Posterior vena cava (tissue), 2 donors: Measurements from ENCODE around the gene DUOX1. TPM values are rescaled to one million over a fixed set of nuclear protein-coding genes. Genes with fewer than 3 reads are reported as not detected.

Experiments used
- DNase-seq: peaks from one replicate; pipeline ENCODE4 v3.0.0-alpha.2; 2020; ENCODE audit warnings: low spot score
- intact Hi-C, 2 donors: fragments of 100-400 bp; cut with DNase I; formaldehyde crosslinking; loops; one replicate each; pipeline versions ENCODE4 v1.14.1 to v1.14.2; 2022 to 2023
- total RNA-seq, 2 donors: library from RNA; stranded (reverse); fragmentation: NEBNext Ultra II Directional; extraction: Animal tissue kit (Norgen Biotek cat#: 25700); gene quantifications; one replicate each; pipeline ENCODE4 v1.2.1, GENCODE V29; 2021
- donor health status: DM: yes; HTN: yes; CAD: no.
- donor health status: DM: yes; HTN: yes; CAD: no.

The DUOX1 gene
- total RNA-seq, 2 donors from 2014 or later: 0.62 to 4.4 TPM

DNA sequence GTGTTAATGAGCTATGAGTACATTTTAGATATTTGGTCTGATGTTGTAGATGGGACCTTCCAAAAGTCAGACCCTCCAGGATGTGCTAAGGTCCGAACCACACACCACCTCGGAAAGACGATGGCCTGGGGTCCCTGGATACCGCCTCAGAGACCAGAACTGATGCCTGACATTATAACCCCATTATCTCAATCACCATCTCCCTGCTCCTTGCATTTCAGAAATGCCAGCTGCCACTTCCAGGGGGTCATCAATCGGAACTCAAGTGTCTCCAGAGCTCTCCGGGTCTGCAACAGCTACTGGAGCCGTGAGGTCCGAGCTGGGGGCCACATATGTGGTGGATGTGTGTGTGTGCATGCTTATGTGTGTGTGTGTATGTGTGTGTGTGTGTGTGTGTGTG, 7.9 kb downstream of the DUOX1 start:
- DNase-seq: peak; percentile 61
- intact Hi-C loops: loop anchor here in 1 of 2 donors (5.0 kb wide), 1 partner anchor 950 kb away; no protein-coding TSS in a partner anchor

DNA sequence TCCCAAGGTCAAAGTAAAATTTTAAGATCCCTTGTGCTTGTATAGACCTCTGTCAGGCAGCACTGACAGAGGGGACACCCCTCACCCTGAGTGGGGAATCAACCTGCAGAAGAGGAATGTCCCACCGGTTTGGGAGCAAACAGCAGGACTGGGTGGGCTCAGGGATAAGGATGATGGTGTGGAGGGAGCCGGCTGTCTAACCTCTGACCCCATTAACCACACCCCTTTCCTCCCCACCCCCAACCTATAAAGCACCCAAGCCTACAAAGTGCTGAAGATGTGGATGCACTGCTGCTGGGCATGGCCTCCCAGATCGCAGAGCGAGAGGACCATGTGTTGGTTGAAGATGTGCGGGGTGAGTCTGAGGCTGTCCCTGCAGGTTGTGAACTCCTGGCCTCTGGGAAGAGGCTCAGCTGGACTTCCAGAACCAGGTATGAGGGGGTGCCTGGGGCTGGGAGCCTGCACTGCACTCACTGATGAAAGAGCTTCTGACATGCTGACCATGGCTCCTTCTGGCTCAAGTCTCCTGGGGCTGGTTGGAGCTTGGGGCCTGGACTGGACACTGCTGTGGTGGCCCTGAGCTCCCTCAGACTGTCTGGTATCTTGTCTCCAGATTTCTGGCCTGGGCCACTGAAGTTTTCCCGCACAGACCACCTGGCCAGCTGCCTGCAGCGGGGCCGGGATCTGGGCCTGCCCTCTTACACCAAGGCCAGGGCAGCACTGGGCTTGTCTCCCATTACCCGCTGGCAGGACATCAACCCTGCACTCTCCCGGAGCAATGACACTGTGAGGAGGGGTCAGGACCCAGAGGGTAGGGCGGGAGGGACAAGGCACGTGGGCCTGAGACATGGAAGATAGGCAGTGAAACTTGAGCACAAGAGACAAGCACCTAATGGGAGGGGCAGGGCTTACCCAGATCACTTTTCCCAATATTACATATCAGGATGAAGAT, 9.3 kb downstream of the DUOX1 start:
- DNase-seq: peak; percentile 68
- intact Hi-C loops: loop anchor here in 1 of 2 donors (5.0 kb wide), 1 partner anchor 948 kb away; no protein-coding TSS in a partner anchor

DNA sequence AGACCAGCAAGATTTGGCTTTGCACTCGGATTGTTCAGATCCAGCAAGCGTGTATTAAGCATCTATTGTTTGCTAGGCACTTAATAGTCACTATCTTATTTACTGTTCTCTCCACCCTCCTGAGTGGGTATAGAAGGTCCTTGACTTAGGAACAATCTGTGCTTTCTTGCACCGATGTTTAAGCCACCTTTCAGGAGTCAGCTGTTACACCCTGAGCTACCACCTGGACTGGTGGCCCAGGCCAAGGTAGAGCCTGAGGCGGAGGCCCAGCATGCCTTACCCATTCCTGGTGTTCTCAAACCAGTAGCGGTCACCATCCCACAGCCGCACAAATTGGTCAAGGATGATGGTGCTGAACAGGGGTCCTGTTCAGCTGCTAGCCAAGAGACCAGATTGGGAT, 10.0 kb downstream of the DUOX1 start:
- DNase-seq: peak; percentile 61
- intact Hi-C loops: loop anchor here in 1 of 2 donors (5.0 kb wide), 1 partner anchor 948 kb away; no protein-coding TSS in a partner anchor

DNA sequence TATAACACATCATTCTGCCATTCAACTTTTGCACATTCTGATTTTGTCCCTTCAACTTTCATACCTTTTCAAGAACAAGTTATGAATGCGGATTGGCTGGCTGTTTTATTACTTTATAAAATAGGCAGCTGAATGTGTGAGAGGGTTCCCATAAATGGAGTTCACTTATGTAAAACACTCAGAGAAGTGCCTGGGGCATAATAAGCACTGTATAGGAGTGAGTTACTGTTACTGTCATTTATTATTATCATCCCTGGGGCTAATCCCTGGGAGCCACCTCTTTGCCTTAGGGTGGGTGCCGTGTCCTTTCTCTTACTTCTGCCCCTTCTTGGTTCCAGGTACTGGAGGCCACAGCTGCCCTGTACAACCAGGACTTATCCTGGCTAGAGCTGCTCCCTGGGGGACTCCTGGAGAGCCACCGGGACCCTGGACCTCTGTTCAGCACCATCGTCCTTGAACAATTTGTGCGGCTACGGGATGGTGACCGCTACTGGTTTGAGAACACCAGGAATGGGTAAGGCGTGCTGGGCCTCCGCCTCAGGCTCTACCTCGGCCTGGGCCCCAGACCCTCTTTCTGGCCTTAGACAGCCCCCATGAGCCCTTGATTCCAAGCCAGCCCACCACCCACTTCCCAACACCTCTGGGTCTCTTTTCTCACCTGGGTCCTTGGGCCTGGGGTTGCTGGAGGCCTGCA, 10.9 kb downstream of the DUOX1 start:
- intact Hi-C loops: no loop called here

DNA sequence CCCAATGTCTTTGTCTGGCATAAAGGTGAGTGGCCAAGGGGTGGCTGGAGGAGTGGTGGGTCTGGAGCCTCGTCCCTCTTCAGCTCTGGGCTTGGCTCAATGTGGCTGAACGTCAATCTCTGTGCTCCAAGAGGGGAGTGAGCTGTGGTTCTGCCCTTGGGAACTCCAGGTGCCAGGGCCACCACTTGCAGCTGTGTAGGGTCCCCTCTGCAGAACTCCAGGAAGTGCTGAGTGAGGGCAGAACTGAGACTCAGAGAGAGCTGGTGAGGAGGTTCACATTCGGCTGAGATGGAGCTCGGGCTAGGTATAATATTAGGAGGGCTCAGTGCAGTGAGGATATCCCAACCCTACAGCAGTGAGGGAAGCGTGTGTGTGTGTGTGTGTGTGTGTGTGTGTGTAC, 11.6 kb downstream of the DUOX1 start:
- intact Hi-C loops: no loop called here
- DNase-seq: peak; percentile 54

More for the DNA sequence above, 10.9 kb downstream of the DUOX1 start:
- DNase-seq: peak; percentile 53

DNA sequence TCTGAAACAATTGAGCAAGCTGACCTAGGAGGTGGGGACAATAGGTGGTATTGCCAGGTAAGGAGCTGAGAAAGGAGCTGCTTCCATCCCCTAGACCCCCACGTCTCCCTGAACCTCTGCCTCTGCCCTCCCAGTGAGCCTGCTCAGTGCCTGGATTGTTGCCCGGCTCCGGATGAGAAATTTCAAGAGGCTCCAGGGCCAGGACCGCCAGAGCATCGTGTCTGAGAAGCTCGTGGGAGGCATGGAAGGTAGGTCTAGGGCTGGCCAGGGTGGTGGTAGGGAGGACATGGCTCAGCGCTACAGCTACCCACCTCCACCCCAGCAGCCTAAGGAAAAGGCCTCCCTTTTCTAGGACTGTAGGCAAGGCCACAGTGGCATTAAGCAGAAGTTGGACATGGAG, 13.3 kb downstream of the DUOX1 start:
- no peak for DNase-seq
- intact Hi-C loops: no loop called here

DNA sequence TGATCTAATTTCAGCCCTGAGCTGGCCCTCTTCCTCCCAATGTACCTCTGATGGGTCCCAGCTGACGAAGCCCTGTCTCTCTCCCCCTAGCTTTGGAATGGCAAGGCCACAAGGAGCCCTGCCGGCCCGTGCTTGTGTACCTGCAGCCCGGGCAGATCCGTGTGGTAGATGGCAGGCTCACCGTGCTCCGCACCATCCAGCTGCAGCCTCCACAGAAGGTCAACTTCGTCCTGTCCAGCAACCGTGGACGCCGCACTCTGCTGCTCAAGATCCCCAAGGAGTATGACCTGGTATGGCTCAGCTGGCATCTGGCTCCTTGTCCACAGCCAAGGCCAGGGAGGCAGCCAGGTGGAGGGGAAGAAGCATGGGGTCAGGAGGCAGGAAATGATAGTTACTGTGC, 14.2 kb downstream of the DUOX1 start:
- DNase-seq: peak; percentile 58
- intact Hi-C loops: no loop called here

DNA sequence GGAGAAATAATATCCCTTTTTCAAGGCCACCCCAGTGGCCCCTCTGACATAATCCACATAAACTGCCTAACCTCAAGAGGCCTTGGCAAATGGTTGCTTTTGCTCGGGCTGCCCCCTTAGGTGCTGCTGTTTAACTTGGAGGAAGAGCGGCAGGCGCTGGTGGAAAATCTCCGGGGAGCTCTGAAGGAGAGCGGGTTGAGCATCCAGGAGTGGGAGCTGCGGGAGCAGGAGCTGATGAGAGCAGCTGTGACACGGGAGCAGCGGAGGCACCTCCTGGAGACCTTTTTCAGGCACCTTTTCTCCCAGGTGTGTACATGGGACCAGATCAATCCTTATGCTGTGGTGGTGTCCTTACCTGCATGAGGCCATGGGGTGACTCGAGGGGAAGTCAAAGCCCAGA, 15.0 kb downstream of the DUOX1 start:
- peak; percentile 44 for DNase-seq
- intact Hi-C loops: no loop called here

DNA sequence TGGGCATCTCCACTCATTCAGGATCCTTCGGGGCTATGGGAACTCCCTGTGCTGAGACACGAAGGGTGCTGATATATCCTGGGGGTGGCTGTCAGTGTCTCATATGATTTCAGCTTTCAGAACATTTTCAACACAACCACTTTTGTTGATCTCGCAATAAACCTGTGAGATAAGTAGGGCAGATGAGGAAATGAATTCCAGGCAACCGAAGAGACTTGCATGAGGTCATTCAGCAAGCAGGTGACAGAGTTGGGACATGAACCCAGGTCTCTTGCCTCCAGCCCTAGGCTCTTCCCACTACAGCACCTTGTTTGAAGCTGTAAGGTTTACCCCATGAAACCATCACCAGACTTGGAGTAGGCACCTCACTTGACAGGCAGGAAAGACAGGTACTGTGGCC, 16.6 kb downstream of the DUOX1 start:
- intact Hi-C loops: no loop called here
- peak; percentile 46 for DNase-seq

DNA sequence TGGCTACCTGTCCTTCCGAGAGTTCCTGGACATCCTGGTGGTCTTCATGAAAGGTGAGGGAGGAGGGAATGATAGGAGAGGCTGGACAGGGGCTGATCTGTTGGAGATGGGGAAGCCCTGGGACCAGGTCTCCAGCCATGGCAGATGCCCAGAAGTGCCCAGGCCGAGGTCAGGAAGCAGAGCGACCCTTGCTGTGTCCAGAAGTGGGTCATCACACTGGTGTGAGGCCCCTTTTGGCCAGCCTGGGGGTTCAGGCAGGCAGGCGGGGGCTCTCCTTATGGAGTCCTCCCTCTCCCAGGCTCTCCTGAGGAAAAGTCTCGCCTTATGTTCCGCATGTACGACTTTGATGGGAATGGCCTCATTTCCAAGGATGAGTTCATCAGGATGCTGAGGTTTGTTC, 17.8 kb downstream of the DUOX1 start:
- DNase-seq: peak; percentile 64
- intact Hi-C loops: no loop called here

DNA sequence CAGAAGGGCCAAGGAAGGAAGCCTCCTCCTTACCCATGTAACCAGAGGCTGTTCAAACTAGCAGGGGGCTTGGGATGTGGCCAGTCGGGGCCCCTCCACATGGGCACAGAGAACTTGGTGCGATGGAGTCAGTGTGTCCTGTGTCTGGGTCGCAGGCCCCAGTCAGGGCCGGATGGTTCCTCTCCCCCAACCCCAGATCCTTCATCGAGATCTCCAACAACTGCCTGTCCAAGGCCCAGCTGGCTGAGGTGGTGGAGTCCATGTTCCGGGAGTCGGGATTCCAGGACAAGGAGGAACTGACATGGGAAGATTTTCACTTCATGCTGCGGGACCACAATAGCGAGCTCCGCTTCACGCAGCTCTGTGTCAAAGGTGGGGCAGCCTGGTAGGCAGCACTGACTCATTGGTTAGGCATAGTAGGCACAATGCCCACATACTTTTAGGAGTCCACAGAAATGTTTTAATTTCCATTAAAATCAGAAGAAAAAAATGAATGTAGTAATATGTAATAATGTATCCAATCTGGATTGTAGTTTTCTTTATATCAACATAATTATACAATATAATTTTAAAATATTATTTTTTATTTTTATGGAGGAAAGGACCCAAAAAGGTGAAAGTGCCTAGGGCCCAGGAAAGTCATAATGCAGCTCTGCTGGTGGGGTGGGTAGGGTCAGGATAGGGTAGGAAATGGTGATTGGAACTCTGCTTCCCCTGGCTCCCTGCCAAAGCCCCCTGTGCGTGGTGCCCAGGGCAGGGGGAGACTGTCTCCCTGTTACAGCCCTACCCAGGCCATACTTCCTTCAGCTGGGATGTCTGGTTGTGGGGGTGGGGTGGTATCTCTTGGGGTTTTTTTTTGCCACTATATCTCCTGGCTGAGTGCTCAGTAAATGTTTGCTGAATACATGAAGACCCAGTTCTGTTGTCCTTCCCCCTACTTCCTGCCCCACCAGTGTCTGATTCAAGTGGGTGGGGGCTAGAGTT, 18.6 kb downstream of the DUOX1 start:
- peak; percentile 72 for DNase-seq
- intact Hi-C loops: no loop called here

DNA sequence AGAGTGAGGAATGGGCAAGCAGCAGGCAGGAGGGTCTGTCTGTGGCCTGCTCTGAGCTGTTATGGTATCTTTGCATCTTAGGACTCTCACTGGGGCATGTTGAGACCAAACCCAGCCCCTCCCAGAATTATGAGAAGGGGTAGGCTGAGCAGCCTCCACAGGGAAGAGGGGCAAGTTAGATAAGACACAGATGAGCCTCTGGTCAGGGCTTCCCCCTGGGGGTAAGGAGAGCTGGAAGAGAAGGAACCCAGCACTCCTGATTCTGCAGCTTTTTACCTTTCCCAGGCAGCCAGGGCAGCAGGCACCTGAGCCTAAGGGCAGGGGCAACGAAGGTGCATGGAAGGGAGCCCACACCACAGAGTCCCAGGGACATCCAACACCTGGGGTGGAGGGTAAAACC, 19.3 kb downstream of the DUOX1 start:
- intact Hi-C loops: no loop called here
- peak; percentile 49 for DNase-seq

DNA sequence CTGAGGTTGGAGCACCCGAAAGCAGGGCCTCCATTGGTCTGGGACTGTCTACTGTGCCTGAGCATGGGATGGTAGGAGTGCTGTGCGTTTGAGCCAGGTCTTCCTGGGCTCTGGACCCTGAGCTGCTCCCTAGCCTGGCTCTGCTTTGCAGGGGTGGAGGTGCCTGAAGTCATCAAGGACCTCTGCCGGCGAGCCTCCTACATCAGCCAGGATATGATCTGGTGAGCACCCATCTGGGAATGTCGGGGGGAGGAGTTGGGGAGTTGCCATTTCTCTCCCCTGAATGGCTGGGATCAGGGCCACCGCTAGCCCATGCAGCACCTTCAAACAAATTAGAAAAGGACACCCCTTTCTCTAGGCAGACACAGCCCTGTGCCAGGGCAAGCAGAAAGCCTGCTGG, 20.7 kb downstream of the DUOX1 start:
- no peak for DNase-seq

DNA sequence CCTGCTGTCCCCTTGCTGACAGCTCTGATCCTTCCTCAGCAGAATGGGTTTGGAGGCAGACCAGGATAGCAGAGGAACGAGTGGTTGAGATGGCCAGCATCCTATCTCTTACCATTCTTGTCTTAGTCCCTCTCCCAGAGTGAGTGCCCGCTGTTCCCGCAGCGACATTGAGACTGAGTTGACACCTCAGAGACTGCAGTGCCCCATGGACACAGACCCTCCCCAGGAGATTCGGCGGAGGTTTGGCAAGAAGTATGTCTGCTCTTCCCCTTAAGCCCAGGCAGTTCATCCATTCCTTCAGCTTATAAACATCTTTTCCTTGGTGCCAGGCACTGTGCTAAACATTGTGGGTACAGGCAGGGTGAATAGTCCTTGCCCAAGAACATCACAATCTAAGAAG, 21.2 kb downstream of the DUOX1 start:
- no peak for DNase-seq
- intact Hi-C loops: no loop called here

More for the DNA sequence above, 20.7 kb downstream of the DUOX1 start:
- intact Hi-C loops: no loop called here

DNA sequence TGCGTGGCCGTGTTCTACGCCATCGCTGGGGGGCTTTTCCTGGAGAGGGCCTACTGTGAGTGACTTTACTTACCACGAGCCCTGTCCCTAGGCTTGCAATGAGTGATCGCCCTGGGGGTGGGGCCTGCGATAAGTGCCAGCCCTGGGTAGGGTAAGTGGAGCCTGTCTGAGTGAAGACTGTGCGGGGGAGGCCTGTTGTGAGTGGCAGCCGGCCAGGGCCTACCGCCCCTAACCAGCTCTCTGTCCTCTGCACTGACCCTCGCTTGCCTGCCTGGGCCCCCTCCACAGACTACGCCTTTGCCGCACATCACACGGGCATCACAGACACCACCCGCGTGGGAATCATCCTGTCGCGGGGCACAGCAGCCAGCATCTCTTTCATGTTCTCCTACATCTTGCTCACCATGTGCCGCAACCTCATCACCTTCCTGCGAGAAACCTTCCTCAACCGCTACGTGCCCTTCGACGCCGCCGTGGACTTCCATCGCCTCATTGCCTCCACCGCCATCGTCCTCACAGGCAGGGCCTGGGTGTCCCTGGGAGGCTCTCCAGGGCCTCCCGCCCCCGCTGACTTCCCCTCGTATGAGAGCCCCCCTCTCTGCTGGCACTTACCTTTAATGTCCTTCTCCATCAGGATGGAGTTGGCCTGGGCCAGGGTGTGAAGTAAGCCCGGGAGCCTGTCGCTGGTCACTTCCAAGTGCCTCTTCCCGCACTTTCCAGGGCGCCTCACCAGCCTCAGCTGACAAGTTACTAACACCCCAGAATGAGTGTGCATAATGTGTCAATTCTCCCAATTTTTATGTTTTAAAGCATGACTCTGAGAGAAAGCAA, 22.4 kb downstream of the DUOX1 start:
- intact Hi-C loops: no loop called here
- no peak for DNase-seq

DNA sequence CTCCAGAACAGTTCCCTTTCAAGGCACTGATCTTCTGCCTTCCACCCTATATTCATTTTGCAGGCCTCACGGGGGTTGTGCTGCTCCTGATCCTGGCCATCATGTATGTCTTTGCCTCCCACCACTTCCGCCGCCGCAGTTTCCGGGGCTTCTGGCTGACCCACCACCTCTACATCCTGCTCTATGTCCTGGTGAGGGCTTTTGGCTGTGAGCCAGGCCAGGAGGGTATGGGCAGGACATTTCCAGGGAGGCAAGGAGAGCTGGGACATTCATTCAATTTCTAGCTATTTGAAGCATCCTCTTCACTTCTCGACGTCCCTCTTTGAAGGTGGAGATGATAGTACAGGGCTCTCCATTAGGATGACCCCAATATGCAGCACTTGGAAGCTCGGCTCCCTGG, 25.9 kb downstream of the DUOX1 start:
- intact Hi-C loops: no loop called here
- no peak for DNase-seq

DNA sequence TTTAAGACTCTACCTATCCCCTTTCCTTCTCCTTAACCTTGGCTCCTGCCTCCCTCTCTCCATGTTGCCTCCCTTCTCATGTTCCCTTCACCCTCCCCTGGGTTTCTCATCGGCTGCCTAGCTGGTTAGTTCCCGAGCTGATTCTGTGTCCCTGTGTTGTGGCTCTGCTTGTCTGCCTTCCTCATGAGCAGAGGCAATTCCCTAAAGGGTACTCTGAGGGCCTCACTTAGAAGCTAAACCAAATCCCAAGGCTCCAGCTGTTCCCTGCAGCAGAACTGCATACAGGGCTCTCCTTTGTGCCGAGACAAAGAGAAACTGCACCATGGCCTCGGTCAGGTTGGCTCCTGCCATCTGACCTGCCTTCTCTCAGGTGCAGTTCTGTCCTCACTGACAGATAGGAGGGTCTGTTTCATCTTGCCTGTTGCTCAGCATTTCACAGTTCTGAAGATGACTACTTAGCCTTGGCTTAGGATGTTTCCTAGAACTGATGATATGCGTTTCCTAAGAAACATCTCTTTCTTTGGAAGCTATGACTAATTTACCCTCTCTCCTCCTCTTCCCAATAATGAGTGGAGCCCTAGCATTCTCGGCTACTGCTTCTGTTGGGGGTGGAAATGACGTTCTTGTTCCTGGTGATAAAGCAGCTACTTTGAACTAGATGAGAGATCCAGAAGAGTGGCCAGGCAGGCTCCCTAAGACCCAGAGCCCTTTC, 27.1 kb downstream of the DUOX1 start:
- DNase-seq: no peak
- intact Hi-C loops: no loop called here

DNA sequence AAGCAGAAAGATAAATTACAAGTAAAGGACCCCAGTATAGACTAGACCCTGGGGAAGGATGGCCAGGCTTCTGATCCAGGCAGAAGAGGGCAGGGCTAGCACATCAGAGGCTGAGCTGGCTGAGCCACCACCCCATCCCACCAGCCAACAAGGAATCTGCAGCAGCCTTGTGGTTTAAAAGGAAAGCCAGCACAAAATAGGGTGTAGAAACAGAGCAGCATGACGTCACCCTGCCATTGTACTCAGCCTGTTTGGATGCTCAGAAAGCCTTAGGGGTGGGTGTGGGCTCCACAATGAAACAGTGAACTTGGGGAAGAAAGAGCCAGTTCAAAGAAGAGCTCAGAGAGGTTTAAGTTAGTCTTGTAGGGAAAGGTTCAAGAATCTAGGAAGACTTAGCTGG, 28.2 kb downstream of the DUOX1 start:
- DNase-seq: no peak
- intact Hi-C loops: no loop called here
